Neuronal stem cell (in vitro differentiated cells): ENCODE results near the gene RRBP1.

ENCODE experiments used
- DNase-seq: peaks from one replicate; pipeline ENCODE4 v3.0.0-alpha.2; 2013; ENCODE audit warnings: low spot score
- H2AFZ ChIP-seq: one replicate; pipeline ENCODE4 v1.6.1; 2013; ENCODE audit warnings: mild to moderate bottlenecking, low read length, inconsistent platforms
- H2AK5ac ChIP-seq: 2 replicates; pipeline ENCODE4 v1.6.1; 2013; ENCODE audit warnings: low read depth, mild to moderate bottlenecking, inconsistent platforms, low read length, moderate library complexity, mixed read lengths
- H2BK120ac ChIP-seq: 2 replicates; pipeline ENCODE4 v1.6.1; 2013; ENCODE audit warnings: low read depth, mild to moderate bottlenecking, inconsistent platforms, low read length, moderate library complexity, mixed read lengths
- H2BK12ac ChIP-seq: one replicate; pipeline ENCODE4 v1.6.1; 2013; ENCODE audit warnings: low read length, inconsistent platforms
- H2BK15ac ChIP-seq: 2 replicates; pipeline ENCODE4 v1.6.1; 2013; ENCODE audit warnings: mild to moderate bottlenecking, low read length, inconsistent platforms, mixed read lengths
- H2BK5ac ChIP-seq: one replicate; pipeline ENCODE4 v1.6.1; 2013; ENCODE audit warnings: inconsistent platforms, mild to moderate bottlenecking, low read length, moderate library complexity
- H3K14ac ChIP-seq: one replicate; pipeline ENCODE4 v1.6.1; 2013; ENCODE audit warnings: low read length, inconsistent platforms
- H3K18ac ChIP-seq: 2 replicates; pipeline ENCODE4 v1.6.1; 2013; ENCODE audit warnings: low read length, inconsistent platforms
- H3K23ac ChIP-seq: 2 replicates; pipeline ENCODE4 v1.6.1; 2013; ENCODE audit warnings: low read depth, mild to moderate bottlenecking, mixed read lengths, low read length, inconsistent platforms; ENCODE audit not compliant: poor library complexity
- H3K27ac ChIP-seq: replicated peaks from 3 replicates; pipeline ENCODE4 v1.5.1; 2013; ENCODE audit warnings: low read length, inconsistent platforms
- H3K27me3 ChIP-seq, 3 experiments: 2 replicates each; pipeline ENCODE4 v1.6.1; 2013; ENCODE audit warnings: low read length in 3 of 3, mild to moderate bottlenecking in 2 of 3, inconsistent platforms in 1 of 3, low read depth in 1 of 3, mixed read lengths in 1 of 3, moderate library complexity in 1 of 3; ENCODE audit not compliant: control insufficient read depth in 3 of 3, insufficient read depth in 3 of 3
- H3K36me3 ChIP-seq, 2 donors: replicated peaks in 1 of 2; 2 replicates each; pipeline ENCODE4 v1.6.1; 2013; ENCODE audit warnings: low read length in 2 of 2; ENCODE audit not compliant: control insufficient read depth in 2 of 2, insufficient read depth in 2 of 2
- H3K4ac ChIP-seq: 2 replicates; pipeline ENCODE4 v1.6.1; 2013; ENCODE audit warnings: inconsistent platforms, mild to moderate bottlenecking, low read length, moderate library complexity
- H3K4me1 ChIP-seq, 2 donors: 1 replicate in 1 of 2; 2 replicates in 1 of 2; pipeline ENCODE4 v1.6.1; 2013; ENCODE audit warnings: low read length in 2 of 2, low read depth in 1 of 2; ENCODE audit not compliant: control insufficient read depth in 2 of 2, insufficient read depth in 1 of 2
- H3K4me2 ChIP-seq: one replicate; pipeline ENCODE4 v1.6.1; 2013; ENCODE audit warnings: mild to moderate bottlenecking, low read length, inconsistent platforms; ENCODE audit not compliant: insufficient read depth, poor library complexity, severe bottlenecking
- H3K4me3 ChIP-seq, 2 donors: 2 replicates each; pipeline ENCODE4 v1.5.1; 2013; ENCODE audit warnings: low read length in 2 of 2, mild to moderate bottlenecking in 2 of 2, inconsistent platforms in 1 of 2, moderate library complexity in 1 of 2
- H3K79me1 ChIP-seq: one replicate; pipeline ENCODE4 v1.6.1; 2013; ENCODE audit warnings: low read depth, mild to moderate bottlenecking, inconsistent platforms, low read length, moderate library complexity
- H3K9ac ChIP-seq: one replicate; pipeline ENCODE4 v1.6.1; 2013; ENCODE audit warnings: mild to moderate bottlenecking, low read depth, low read length, inconsistent platforms; ENCODE audit not compliant: poor library complexity
- H3K9me3 ChIP-seq, 2 donors: replicated peaks in 1 of 2; 2 replicates each; pipeline versions ENCODE3 to v1.6.1; 2013; ENCODE audit warnings: low read length in 2 of 2, mild to moderate bottlenecking in 2 of 2, inconsistent platforms in 1 of 2, low read depth in 1 of 2, mixed read lengths in 1 of 2, moderate library complexity in 1 of 2; ENCODE audit not compliant: control insufficient read depth in 2 of 2, insufficient read depth in 1 of 2
- H4K8ac ChIP-seq: one replicate; pipeline ENCODE4 v1.6.1; 2013; ENCODE audit warnings: low read depth, mild to moderate bottlenecking, inconsistent platforms, low read length, moderate library complexity
- H4K91ac ChIP-seq: one replicate; pipeline ENCODE4 v1.6.1; 2013; ENCODE audit warnings: low read length, low read depth, mild to moderate bottlenecking, inconsistent platforms; ENCODE audit not compliant: poor library complexity
- WGBS, 2 donors: extraction: QIAGEN DNeasy Blood & Tissue Kit; methylation state at CpG; one replicate each; pipeline ENCODE4 v1.1.7; 2013; ENCODE audit warnings: missing lambda C conversion rate in 2 of 2, mixed read lengths in 1 of 2; ENCODE audit not compliant: insufficient read length in 2 of 2, insufficient replicate concordance in 1 of 2; ENCODE audit errors: extremely low coverage in 2 of 2; 5-methylcytosine and 5-hydroxymethylcytosine counted together

The RRBP1 gene

GRCh38 chr20:17650301-17651128 is 31.5 kb downstream of the RRBP1 start:
- Histone ChIP-seq H3K23ac (no peak overlapping the region), H3K4ac (no peak overlapping the region), H2AFZ (no peak overlapping the region), H3K9me3 (no peaks in the 10 kb centered on the region), H3K14ac (no peak overlapping the region), H3K4me3 (no peak overlapping the region), H2BK12ac (no peak overlapping the region), H3K36me3 (no peaks in the 10 kb centered on the region), H2BK5ac (no peak overlapping the region), H3K79me1 (peaks cover 6% of the 10 kb centered on the region), H3K27me3 (no peaks in the 10 kb centered on the region), H3K27ac (no peak overlapping the region), H3K4me1 (peaks cover 9 to 19% of the 10 kb centered on the region in 2 donors), H4K8ac (no peak overlapping the region), H3K4me2 (no peak overlapping the region), H3K18ac (no peak overlapping the region), H2BK120ac (no peak overlapping the region), H4K91ac (no peak overlapping the region), H3K9ac (no peak overlapping the region), H2BK15ac (no peak overlapping the region), H2AK5ac (no peak overlapping the region)
- WGBS, 2 donors: no CpG with 5 or more reads among the region's 12 CpGs
- no peak for DNase-seq

- H3K36me3 ChIP-seq: no peaks in the 10 kb centered on the region
- WGBS, 2 donors: no CpG with 5 or more reads among the region's 20 CpGs
- no peak for DNase-seq
Measured at GRCh38 chr20:17648791-17649730, 33.0 kb downstream of the RRBP1 start.

GRCh38 chr20:17648315-17648646 is 33.8 kb downstream of the RRBP1 start:
- no peak for DNase-seq
- H3K9me3 ChIP-seq: no peaks in the 10 kb centered on the region
- no peak overlapping the region for H2BK12ac ChIP-seq
- no peak overlapping the region for H2BK120ac ChIP-seq
- H3K9ac ChIP-seq: no peak overlapping the region
- no peak overlapping the region for H4K8ac ChIP-seq
- H3K27me3 ChIP-seq: no peaks in the 10 kb centered on the region
- H2BK15ac ChIP-seq: no peak overlapping the region
- WGBS, 2 donors: no CpG with 5 or more reads among the region's 10 CpGs
- H3K4me2 ChIP-seq: no peak overlapping the region
- no peak overlapping the region for H3K4ac ChIP-seq
- no peak overlapping the region for H3K4me3 ChIP-seq
- H3K18ac ChIP-seq: peak overlapping the region; percentile 68
- H4K91ac ChIP-seq: no peak overlapping the region
- H3K36me3 ChIP-seq: no peaks in the 10 kb centered on the region
- peaks cover 21 to 22% of the 10 kb centered on the region in 2 donors for H3K4me1 ChIP-seq
- no peak overlapping the region for H3K27ac ChIP-seq
- H3K23ac ChIP-seq: no peak overlapping the region
- no peak overlapping the region for H2AK5ac ChIP-seq
- H2BK5ac ChIP-seq: no peak overlapping the region
- H3K79me1 ChIP-seq: peaks cover 6% of the 10 kb centered on the region
- H2AFZ ChIP-seq: no peak overlapping the region
- H3K14ac ChIP-seq: no peak overlapping the region

More at GRCh38 chr20:17648791-17649730, 33.0 kb downstream of the RRBP1 start:
- Histone ChIP-seq H4K8ac (no peak overlapping the region), H3K14ac (no peak overlapping the region), H3K4me3 (no peak overlapping the region), H3K4me2 (no peak overlapping the region), H2AFZ (no peak overlapping the region), H3K23ac (no peak overlapping the region), H2BK12ac (no peak overlapping the region), H3K9me3 (no peaks in the 10 kb centered on the region), H2BK5ac (no peak overlapping the region), H3K4ac (no peak overlapping the region), H2AK5ac (no peak overlapping the region), H4K91ac (no peak overlapping the region), H3K27ac (no peak overlapping the region), H3K9ac (no peak overlapping the region), H3K4me1 (peaks cover 14 to 17% of the 10 kb centered on the region in 2 donors), H3K79me1 (peaks cover 6% of the 10 kb centered on the region), H2BK15ac (no peak overlapping the region), H3K18ac (peak overlapping the region; percentile 39), H3K27me3 (no peaks in the 10 kb centered on the region), H2BK120ac (no peak overlapping the region)
